ENCODE results near the gene SIK3.

Gene SIK3

DNA sequence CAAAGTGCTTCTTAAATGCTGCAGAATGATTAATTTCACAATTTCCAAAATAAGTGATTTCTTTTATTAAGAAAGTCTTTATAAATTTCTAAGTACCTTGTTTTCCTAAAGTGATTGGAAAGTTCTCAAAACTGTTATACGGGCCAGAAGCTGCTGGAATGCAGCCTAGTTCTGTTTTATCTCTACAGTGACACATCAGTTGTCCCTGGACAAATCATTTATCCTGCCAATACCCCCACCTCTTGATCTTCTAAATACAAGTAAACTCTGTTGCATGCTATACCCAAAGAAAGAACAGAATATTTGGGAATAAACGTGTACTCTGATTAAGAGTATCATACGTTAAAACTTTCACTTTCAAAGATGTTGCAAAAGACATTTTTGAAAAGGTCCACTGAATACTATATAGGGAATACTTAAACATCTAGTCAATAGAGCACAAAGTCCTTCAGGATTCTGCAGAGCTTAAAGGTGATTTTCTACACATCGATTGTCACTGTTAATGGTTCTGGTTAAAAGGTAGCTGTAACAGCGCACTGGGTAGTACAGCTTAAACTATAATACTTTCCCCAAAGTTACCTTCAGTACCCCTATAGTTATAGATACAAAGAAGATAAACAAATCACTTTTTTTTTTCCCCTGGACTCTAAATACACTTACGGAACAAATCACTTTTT lies 168.7 kb downstream of the SIK3 start:
- DNase-seq (ENCODE audit: low spot score) = no peak

DNA sequence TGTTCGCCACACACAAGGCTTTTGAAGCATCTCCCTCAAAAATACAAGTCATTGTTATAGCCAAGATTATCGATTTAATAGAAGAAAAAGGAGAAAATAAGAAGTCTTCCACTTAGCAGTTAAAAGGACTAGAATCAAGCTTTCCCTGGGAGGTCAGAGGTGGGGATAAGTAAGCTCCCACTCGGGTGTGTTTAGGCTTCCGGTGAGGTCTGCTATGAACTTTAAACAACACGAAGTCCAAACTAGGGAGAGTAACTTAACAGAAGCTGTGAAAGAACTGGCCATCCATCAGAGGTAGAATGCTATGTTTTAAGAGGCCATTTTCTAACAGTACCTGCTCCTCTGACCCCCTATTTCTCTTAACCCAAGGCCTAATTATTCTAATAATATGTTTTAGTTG lies 169.4 kb downstream of the SIK3 start:
- no peak for DNase-seq (ENCODE audit: low spot score)

DNA sequence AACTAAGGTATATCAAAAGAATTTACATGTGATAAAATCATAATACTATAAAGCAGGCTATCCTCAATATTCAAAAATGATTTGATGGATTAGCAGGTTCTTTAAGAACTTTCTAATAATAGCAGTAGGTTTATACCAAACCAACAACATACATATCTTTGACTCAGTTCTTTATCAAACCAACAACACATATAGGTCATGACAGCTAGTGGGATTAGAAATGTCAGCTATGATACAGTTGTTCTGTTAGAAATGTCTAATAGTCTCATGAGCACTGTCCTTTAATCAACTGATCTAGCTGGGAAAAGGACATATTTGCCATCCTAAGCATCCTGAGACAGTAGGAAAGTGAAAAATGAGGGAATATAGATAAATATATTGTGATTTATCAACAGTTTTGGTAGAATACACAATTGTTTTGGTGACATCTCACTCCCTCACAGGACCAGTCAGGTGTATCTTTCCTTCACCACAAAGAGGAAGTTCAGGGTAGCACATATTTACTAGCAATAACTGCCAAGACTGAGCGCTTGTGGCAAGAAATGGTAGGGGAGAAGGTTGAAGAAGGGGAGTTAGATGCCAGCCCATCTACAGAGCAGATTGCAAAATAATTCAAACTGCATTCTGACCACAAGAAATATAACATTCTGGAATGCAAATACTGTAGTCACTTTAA lies 170.0 kb downstream of the SIK3 start:
- no peak for DNase-seq (ENCODE audit: low spot score)

DNA sequence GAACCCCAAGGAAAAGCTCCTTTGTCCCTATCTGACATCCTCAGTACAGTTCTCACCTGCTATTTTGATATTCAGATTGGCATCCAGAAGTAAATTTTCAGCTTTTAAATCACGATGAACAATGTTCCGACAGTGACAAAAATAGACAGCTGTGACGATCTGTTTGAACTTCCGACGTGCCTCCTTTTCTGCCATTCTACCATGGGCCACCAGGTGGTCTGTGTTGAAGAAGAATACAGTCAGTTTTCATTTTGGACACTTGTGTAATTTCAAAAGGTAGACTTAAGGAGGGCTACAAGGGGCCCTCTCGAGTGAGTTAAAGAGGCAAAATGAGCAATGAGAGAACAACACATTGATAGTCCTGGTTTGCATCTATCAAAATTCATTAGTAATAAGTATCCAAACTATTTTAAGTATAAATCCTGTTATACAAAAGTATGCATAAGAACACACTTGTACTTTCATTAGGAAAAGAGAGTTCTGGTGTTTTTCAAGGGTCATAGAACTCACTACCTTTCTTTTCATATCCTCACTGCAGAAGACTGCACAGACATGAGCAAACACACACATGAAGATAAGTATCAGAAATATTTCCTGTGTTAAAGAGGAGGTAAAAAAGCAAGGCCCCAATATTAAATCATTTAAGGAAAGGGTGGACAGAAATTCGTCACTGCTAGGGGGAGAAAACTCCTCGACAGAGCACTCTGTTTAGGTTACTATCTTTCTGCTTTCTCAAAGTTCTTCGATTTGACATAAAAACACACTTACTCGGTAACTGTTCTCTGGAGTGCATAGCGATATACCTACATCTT lies 170.9 kb downstream of the SIK3 start:
- no peak for DNase-seq (ENCODE audit: low spot score)

DNA sequence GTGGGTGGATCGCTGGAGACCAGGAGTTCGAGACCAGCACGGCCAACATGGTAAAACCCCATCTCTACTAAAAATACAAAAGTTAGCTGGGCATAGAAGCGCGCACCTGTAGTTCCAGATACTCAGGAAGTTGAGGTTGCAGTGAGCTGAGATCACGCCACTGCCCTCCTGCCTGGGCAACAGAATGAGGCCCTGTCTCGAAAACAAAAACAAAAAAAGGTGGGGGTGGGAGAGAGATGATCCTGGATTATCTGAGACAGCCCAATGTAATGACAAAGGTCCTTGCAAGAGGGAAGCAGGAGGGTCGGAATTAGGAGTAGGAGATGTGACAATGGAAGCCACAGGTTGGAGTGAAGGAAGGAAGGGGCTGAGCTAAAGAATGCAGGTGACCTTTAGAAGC lies 173.2 kb downstream of the SIK3 start:
- no peak for DNase-seq (ENCODE audit: low spot score)

DNA sequence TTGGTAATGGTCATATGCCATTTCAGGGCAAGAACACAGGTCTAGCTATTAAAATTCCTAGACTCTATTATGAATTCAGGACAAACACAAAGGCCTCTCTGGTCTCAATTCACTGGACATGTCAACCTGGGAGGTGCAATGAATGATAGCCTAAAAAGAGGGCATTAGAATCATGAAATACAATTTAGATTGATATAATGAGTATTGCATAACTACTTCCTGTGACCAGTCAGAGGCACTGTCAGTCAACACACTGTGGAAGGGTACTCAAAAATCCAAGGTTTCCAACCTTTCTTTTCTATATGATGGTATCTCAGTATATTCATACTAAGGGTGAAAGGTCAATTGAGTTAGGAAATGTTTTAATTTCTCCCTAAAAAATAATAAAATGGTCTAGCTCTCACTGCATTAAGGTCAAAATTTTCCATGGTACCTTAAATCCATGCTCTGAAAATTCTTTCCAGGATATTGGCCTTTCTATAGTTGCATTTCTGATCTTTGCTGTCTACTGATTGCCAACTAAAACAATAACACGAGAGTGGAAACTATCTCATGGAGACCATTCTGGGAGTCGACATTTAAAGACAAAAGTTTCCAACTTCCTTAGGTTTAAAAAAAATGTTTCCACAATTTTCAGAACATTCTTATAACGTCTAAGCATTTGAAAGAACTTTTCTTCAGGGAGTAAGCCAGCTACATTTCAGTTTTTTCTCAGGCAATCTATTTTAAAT lies 179.1 kb downstream of the SIK3 start:
- no peak for DNase-seq (ENCODE audit: low spot score)

DNA sequence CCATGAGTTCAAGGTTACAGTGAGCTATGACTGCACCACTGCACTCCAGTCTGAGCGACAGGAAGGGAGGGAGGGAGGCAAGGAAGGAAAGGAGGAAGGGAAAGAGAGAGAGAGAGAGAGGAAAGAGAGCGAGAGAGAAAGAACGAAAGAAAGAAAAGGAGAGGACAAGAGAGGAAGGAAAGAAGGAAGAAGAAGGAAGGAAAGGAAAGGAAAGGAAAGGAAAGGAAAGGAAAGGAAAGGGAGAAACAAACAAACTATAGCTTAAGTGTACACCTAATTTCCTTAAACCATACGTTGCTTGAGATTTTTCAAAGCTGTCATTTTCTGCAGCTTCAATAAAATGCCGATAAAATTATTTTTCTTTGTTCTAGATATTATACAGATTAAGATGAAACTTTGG lies 180.6 kb downstream of the SIK3 start:
- no peak for DNase-seq (ENCODE audit: low spot score)

DNA sequence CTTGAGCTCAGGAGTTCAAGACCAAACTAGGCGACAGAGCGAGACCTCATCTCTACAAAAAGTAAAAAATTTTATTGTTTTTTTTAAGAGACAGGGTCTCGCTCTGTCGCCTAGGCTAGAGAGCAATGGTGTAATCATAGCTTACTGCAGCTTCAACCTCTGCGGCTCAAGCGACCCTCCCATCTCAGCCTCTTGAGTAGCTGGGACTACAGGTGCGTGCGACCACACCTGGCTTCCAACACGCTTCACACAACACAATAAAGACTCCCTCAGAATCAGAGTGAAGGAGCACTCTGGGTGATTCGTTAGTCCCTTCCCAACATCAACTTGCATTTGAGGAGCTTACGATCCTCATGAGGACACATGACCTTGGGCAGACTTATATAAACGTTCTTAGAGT lies 181.3 kb downstream of the SIK3 start:
- no peak for DNase-seq (ENCODE audit: low spot score)

DNA sequence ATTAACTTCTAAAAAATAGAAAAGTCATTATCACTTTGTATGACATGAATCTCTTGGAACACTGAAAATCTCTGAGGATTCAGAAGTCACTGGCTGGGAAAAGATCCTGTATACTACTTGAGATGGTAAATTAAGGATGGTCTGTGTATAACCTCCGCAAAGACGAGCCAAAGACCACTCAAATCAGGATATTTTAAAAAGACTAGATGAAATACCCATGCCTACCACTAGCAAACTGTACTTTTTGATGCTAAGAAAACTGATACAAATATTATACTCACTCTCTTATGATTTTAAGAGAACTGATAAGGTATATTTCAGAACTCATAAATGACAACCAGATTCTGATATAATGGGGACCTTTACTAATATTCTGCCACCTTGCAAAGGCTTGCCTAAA lies 182.2 kb downstream of the SIK3 start:
- no peak for DNase-seq (ENCODE audit: low spot score)

DNA sequence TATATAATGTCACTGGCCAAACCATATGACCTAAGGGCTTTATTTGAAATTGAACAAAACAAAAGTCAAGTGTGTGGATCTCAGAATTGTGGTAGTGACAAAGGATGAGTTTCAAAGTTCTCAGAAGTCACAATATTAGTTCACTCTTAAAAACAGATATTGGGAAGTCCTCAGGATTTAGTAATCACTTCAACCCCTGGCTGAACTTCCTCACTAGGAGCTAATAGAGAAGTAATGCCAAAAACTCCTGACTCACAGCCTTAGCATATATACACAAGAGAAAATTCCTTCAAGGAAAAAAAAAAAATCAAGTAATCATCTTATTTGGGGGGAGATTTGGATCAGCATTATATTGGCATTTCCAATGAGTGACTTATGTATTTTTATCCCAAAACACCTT lies 185.2 kb downstream of the SIK3 start:
- no peak for DNase-seq (ENCODE audit: low spot score)

DNA sequence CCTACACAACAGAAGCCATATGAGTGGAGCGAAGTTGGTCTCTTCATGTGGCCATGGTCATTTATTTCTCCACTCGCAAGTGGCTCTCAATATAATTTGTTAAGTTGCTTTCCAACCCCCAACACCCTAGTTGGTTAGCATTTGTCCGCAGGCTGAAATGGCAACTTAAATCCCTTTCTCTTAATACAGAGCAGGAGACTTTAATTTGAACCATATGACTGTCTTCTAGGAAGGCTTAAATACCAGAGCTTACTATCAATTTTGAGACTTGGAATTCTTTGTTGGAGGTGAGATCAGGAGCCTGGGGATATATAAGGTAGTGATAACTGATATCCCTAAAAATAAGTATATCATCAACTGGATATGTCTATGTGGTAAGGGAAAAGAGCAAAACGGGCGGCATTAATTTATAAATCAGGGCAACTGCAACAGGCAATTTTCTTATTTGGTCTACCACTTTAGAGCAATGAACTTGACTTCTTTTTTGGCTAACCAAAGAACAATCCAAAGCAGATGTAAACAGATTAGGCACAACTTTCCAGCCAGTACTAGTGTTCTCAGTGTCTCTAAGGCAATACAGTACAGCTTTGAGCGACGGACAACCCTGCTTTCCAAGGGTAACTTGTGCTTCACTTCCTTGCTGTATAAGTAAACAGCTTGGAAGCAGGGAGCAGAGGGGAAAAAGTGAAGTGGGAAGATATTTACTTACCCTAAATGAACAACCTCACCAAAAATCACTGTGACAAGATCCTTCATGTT lies 186.1 kb downstream of the SIK3 start:
- DNase-seq (ENCODE audit: low spot score) = no peak

DNA sequence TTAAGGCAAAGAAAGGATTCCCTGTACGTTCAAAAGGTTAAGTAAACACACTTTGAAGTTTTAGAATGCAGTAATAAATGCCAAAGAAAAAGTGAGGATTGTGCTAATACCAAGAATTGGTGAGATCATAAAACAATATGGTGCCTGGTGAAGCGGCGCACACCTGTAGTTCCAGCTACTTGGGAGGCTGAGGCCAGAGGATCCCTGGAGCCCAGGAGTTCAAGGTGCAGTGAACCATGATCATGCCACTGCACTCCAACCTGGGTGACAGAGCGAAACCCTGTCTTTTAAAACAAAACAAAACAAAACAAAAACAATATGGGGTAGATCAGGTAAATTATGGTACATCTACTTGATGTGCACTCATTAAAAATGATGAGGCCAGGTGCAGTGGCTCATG lies 187.4 kb downstream of the SIK3 start:
- DNase-seq (ENCODE audit: low spot score) = no peak

DNA sequence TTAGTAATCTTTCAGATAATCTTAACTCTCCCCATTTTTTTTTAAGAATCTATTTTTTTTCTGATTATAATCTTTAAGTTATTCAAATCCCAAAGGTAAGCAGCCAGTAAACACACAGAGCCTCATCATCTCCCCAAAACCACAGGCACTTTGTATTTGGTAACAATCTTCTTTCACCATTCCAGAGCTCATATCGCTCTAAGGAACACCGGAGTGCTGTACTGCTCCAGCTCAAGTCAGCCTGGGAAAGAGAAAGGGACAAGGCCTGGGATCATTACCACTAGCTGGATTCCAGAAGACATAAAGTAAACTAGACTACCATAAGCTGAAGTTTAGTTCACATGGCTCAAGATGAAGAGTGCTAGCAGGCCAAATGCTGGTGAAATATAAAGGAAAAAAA lies 187.8 kb downstream of the SIK3 start:
- no peak for DNase-seq (ENCODE audit: low spot score)

DNA sequence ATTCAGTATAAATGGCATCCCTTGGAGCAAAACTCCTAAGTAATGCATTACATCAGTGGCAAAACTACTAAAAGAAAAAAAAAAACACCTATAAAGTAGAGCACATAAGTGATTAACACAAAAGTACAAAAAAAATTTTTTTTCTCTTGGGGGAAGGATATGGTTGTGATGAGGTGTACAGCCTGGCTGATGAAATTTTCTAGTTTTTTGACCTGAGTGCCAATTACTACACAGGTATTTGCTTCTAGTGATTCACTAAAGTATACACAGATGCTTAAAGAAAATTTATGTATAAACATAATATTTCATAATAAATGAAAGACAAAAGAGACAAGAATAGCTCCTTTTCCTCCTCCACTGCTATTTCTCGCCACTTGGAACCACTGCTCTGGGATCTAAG lies 189.0 kb downstream of the SIK3 start:
- DNase-seq (ENCODE audit: low spot score) = no peak

DNA sequence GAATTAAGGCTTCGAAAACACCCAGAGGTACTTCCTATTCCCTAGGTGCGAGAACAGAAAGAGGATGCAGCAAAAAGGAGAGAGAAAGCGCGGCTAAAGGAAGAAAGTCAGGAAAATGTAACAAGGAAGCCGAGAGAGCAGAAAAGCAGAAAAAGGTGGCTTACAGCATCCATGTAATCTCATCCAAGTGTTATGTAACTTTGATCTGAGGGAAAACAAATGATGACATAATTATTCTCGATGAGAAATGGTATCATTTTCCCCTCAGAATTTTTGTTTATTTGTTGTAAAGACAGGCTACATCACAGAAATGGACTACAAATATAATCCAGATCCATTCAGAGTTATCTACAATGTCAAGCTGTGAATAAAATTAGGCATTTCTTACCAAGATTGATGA lies 191.7 kb downstream of the SIK3 start:
- DNase-seq (ENCODE audit: low spot score) = no peak

DNA sequence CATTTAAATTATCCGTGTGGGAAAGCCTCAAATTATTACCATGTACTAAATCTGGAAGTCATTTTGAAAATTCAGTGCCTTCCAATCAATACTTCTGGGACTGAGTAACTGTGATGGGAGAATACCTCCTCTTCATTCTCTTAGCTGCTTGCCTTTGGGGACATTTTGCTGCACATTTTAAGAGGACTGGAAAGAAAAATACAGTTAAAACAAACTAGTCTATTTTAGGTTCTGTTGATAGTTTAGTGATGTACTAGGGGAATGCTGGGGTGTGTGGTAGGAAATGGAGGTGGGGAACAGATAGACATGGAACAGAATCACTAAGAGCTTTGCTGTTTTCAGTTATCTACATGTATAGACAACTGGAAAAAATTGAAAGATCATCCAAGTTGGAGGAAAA lies 195.1 kb downstream of the SIK3 start:
- DNase-seq (ENCODE audit: low spot score) = no peak

DNA sequence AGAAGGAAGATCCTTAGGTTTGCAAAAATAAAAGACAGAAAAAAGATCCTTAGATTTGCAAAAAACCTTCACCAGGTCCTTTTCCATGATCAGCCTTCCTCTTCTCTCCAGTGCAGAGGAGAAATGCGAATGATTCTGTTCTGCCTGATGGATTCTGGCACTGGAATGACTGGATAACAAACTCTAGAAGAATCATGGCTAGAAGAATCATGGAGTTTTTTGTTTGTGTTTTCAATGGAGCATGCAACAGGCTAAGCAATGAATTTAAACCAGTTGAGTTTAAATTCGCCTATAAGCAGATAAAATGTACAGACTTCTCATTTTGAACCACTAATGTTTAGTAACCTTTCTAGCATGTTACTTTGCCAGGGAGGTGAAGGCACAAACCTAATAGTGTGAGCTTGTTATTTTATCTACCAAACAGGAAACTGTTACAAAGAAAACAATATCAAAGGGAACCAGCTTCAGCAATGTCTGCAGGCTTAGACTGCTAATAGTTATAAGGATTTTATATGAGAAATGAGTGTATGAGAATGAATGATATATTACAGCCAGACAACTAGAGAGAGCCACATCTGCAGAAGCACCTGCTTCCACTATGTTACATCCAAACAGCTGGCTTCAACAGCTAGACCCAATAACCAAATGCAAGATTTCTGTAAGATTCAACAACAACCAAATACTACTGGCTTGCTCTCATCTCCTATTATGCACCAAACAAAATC lies 196.1 kb downstream of the SIK3 start:
- DNase-seq (ENCODE audit: low spot score) = no peak

DNA sequence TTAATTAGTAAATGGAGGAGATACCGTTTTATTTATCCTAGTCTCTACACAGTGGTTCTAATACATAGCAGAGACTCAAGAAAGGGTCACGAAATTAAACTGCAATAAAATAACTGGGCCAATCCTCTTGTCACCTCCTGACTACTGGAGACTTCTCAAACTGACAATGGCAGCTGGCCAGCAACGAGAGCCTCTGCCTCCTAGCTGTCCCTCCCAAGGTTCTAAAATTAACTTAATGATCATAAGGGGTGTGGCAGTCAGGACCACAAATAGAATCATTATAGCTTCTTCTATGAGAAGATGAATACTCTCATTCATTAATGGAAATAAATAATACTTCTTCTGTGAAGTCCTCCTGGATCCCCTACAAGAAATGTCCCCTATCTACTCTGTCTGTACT lies 197.0 kb downstream of the SIK3 start:
- no peak for DNase-seq (ENCODE audit: low spot score)

DNA sequence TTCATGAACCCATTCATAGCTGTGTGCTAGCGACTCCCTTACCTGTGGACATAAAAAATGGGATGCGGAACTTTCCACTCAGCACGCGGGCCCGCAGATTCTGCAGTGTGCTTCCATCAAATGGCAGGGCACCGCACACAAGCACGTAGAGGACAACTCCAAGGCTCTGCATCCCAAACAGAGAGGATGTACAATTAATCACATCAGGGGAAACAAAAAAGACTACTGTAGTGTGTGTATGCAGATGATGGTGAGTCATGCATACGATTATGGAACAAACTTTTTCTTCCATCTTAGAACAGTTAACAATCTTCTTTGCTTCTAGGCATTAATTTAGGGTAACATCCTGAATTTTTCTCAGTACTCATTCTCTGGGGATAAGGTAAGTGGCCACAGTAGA lies 202.0 kb downstream of the SIK3 start:
- DNase-seq (ENCODE audit: low spot score) = no peak

DNA sequence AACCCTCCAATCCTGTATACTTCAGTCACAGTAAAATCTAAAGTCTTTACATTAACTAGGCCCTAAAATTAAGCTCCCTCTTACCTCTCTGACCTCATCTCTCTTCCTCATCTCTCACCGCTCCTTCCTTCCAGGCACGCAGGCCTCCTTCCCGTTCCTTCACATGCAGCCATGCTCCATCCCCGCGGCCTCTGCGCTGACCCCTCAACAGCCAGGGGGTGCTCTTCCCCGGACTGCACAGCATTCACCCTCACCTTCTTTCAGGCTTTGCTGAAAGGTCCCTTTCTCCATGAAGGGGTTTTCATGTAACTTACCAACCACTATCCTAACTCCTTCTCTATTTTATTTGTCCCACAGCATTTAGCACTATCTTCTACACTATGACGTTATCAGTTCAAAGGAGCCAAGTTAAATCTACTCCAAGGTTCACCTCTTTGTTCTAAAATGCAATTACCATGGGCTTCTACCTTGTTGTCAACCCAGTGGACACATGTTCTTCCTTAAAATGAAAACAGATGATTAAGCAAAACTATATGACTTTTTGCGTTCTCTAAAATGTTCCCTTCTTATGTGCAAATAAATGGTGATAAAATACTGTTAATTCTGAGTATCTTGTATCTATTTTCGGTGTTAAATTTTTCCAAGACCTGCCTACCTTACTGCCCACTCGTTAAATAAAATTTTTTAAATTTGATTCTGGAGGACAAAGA lies 203.0 kb downstream of the SIK3 start:
- DNase-seq (ENCODE audit: low spot score) = peak; percentile 63

DNA sequence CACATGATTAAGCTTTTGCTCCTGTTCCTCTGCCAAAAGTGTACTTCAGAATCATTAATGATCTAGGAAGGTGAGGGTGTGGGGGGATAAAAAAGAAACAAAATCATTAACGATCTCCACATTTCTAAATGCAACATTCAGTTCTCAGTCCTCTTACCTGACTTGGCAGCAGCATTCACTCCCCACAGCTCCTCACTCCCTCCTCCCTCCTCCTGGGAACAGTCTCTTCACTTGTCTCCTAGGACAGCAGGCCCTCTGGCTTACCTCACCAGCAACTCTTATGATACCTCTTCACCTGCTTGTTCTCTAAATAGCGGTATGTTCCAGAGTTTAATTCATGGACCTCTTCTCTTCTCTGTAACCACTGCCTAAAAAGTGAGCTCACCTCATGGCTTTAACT lies 204.3 kb downstream of the SIK3 start:
- DNase-seq (ENCODE audit: low spot score) = no peak
